Epithelial cell of alveolus of lung (primary cell): ENCODE results near the gene GALNT9. TPM values are rescaled to one million over a fixed set of nuclear protein-coding genes. Genes with fewer than 3 reads are reported as not detected.

Experiments used
- total RNA-seq: library from RNA; depleted of rRNA; stranded (reverse); fragments of >200 nt; gene quantifications from 2 replicates; pipeline ENCODE4 v1.2.1, GENCODE V29; 2015

The GALNT9 gene
- total RNA-seq = 0.08 and 0.13 TPM in 2 replicates

DNA sequence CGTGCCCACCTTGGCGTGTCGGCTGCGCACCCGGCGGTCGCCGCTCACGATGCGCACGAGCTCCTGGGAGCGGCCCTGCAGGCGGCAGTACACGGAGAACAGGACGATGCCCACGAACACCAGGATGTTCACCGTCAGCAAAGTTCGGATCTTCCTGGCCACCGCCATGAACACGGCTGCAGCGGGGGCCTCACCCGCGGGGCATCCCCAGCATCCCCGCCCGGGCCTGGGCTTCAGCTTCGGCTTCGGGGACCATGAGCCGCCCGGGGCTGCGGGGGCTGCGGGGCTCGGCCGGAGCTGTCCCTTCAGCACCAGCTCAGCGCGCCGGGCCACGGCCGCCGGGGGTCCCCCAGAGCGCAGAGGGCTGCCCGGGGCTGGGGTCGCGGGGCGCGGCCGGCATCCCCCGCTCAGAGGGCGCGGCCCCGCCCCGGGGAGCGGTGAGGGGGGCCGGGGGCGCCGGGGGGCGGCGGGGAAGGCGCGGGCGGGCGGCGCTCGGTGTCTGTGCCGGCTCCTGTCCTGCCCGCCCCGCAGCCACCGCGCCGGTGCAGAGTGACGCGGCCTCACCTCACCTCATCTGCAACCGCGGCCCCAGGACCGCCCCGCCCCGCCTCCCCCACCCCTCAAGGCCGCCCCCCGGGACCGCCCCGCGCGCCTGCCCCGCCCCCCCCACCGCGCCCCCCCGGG lies at the start of gene GALNT9:
Gene GALNT9 (minus strand): TSS at position 554 of the 684 bp plus-strand sequence. CDS start 386 bp downstream, at position 168.

Other genes starting within 250 kb of the GALNT9 start
- gene DDX51, start 185.3 kb downstream of the GALNT9 start, total RNA-seq = 6.1 and 16.1 TPM in 2 replicates
- gene NOC4L, start 185.1 kb downstream of the GALNT9 start, total RNA-seq = 15.3 and 24.2 TPM in 2 replicates
- 7.9 and 9.2 TPM in 2 replicates for gene FBRSL1, start 160.6 kb upstream of the GALNT9 start, total RNA-seq